NCI-H345 (cell line): ENCODE results near the gene RAET1G.
"Not testable (repeated sequence)": the region's sequence is repeated elsewhere in the genome, so short reads cannot be mapped to it uniquely, and the experiment has no call there.

Experiments used
- DNase-seq: peaks from one replicate; lab custom pipeline; 2025; lab: John Stamatoyannopoulos, UW

Gene RAET1G, protein sequence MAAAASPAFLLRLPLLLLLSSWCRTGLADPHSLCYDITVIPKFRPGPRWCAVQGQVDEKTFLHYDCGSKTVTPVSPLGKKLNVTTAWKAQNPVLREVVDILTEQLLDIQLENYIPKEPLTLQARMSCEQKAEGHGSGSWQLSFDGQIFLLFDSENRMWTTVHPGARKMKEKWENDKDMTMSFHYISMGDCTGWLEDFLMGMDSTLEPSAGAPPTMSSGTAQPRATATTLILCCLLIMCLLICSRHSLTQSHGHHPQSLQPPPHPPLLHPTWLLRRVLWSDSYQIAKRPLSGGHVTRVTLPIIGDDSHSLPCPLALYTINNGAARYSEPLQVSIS

GRCh38 chr6:149922642-149923326 lies at the start of gene RAET1G:
Gene RAET1G (minus strand): TSS chr6:149923121. CDS start chr6:149923010, 111 bp downstream.
- peak; percentile 74 for DNase-seq

DNA sequence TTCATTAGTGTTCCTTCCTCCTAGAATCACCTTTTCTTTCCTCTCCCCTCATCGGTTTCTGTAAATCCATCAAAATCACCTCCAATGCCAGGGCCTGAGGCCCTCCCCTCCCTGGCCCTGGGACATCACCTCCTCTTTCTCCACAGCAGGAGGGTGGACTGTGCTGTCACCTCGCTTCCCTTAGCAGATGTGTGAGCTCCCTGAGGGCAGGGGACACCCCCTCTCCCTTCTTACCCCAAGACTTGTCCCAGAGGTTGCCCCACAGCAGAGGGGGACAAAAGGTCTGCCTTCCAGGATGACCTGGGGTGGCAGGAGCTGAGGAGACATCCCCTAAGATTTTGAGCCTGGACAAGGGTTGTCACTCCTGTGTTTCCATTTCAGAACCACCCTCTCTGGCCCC lies 46.7 kb upstream of the RAET1G start:
- DNase-seq: no peak

DNA sequence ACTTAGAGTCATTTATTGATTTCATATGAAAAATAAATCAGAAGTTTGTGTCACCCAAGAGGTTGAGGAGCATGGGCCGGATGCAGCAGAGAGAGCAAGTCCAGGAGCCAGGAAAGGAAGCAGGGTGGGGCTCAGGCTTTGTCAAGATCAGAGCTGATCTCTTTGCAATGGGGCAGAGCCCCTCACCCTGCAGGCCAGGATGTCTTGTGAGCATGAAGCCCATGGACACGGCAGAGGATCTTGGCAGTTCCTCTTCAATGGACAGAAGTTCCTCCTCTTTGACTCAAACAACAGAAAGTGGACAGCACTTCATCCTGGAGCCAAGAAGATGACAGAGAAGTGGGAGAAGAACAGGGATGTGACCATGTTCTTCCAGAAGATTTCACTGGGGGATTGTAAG lies 46.0 kb upstream of the RAET1G start:
- not testable (repeated sequence) for DNase-seq

DNA sequence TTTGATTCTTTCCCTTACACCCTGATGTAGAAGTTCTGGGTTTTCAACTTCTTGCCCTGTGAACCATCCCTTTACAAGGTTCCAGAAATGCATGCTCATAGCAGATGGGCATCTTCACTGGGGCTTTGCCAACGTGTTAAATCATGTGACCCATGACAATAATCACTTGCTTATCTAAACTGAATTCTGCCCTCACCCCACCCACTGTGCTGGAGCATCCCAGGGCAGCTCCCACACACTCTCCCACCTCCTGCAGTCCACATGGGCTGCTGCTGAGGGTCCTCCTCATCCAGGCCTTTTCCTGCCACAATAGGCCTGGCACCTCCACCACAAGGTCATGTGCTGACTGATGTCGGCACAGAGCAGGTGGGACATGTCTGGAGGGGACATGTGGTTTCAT lies 45.1 kb upstream of the RAET1G start:
- DNase-seq: not testable (repeated sequence)

DNA sequence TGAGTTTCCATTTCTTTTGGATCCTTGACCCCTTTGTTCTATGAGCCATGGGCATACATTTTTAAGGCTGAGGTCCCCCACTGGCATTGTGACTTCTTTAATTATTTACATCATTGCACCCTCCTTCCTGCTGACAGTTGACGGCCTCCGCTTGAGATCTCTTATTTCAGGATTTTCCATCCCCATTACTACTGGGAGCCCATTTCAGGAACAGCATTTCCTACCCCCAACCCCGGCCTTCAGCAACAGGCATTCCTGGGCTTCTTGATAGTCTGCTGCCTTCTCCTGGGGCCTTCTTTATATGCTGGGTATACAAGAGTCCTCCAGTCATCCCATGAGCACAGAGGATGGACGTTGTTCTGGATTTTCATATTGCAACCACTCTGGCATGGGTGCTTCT lies 44.7 kb upstream of the RAET1G start:
- DNase-seq: no peak

DNA sequence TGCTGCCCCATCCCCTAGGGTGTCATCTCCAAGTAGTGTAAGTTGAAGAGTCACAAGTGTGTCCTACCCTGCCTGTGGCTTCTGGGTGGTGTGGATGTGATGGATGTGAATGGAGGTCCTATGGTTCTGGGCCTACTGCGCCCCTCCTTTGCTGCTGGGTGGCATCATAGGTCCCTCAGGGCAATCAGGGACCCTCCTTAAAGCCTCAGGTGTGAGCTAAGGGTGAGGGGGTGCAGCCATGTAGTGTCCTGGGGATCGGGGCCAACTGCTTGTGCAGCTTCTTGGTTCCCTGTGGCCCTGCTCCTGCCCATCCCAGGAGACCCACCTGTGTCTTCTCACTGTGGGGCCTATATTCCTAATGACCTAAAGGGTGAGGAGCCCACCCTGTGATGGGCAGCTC lies 43.4 kb upstream of the RAET1G start:
- DNase-seq: not testable (repeated sequence)

DNA sequence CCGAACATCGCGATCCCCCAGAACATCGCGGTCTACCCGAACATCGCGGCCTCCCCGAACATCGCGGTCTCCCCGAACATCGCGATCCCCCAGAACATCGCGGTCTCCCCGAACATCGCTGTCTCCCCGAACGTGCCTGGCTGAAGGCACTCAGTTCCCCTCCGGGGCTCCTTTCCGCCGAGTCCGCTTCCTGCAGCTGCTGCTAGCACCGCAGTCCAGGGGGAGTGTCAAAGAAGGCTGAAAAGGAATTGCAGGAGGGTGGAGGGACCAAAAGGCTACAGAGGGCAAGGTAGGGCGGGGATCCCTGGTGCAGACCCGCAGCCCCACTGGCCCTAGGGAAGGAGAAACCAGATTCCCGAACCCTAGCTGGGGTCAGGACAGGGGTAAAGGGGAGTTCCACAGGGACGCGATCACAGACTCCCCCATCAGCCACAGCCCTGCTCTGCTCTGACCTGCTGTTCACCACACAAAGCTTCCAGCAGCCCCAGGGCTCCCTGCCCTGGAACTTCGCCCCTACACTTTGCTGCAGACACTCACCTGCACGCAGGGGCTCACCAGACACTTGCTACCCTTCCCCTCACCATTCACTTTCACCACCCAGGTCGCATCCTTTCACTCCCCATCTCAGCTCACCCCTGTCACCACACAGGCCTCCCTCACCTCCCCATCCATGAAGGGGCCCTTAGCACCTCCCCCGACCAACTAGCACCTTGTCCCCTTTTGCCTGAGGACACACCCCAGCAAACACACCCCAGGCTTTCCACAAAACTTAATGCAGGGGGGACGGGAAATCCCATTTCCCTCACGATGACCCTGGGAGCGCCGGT lies 42.5 kb upstream of the RAET1G start:
- no peak for DNase-seq

GRCh38 chr6:149964308-149965193 lies 41.6 kb upstream of the RAET1G start:
- DNase-seq: no peak

- peak; percentile 85 for DNase-seq
Observed at GRCh38 chr6:149963462-149964307, 40.8 kb upstream of the RAET1G start, which contains the start of gene ULBP1. Gene ULBP1 (plus strand): TSS chr6:149963943. CDS start chr6:149964050, 107 bp downstream.

- DNase-seq: peak; percentile 72
Observed at GRCh38 chr6:149963212-149963461, 40.2 kb upstream of the RAET1G start.

GRCh38 chr6:149962461-149963211 lies 39.7 kb upstream of the RAET1G start:
- no peak for DNase-seq

GRCh38 chr6:149961728-149962425 lies 39.0 kb upstream of the RAET1G start:
- peak; percentile 7 for DNase-seq

DNA sequence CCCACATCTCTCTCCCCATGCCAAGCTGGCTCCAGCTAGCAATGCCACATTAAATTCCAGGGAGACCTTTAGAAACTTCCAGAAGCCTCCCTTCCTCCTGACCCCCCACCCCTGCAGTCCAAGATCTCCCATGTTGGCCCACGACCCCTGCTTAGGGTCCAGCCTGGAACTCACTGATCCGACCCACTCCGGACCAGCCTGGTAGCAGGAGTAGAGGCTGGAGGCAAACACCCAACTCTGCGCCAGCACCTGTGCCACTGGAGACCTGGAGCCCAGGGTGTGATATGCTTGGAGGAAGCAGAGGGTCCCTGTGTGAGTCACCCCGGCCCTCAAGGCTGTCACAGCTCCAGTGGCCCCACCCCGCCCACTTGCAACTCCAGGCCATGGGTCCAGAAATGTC lies 37.6 kb upstream of the RAET1G start:
- DNase-seq: no peak

GRCh38 chr6:149959806-149960205 lies 36.9 kb upstream of the RAET1G start:
- not testable (repeated sequence) for DNase-seq

DNA sequence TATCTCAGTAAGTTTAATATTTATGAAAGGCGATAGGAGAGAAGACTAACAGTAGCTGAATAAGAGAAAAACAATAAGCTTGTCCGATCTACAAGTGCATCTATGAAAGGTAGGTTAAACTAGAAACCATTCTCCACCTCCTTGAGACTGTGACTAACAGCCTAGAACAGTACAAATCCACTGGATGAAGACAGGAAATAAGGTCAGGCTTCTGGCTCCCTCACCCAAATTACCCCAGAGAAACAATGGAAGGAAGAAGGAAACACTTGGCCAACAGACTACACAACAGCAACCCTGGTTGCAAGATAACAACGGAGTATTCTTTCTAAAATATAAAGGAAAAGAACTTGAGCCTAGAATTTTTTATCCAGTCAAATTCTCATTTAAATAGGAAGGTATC lies 35.2 kb upstream of the RAET1G start:
- not testable (repeated sequence) for DNase-seq

GRCh38 chr6:149955654-149956317 lies 32.9 kb upstream of the RAET1G start:
- DNase-seq: not testable (repeated sequence)

DNA sequence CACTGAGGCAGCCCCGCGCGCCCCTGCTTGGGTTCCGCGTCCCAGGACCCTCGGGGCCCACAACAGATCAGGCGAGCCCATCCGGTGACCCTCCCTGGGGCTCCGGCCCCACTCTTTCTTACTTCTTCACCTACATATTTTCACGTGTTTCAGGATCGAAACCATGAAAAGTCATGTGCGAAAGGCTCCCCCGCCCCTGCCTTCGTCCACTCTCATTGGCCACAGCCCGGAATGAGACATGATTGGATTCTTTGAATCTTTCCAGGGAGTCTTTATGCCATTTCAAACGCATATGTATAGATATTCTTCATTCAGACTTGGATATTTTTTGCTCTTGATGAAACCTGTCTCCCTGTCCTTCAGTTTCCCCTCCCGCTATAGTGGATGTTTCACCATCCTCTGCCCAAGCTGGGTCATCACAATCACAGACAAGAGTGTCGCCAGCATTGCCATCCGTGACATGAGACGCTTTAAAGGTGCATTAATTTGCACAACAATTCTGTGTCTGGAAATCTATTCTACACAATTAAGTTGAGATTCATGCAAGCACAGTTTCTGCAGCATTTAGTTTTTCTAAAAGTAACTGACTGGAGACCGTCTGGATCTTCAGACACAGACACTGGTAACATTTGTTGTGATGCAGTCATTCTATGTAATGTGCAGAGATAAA lies 32.2 kb upstream of the RAET1G start:
- DNase-seq: not testable (repeated sequence)

- not testable (repeated sequence) for DNase-seq
Observed at GRCh38 chr6:149954328-149954983, 31.5 kb upstream of the RAET1G start.
